ENCODE results near the gene CTBS. TPM values are rescaled to one million over a fixed set of nuclear protein-coding genes. Genes with fewer than 3 reads are reported as not detected.

The CTBS gene
- total and polyA plus RNA-seq, 2 of the 13 experiments (the other 11 are each of a cell fraction or from before 2014, with no cell fraction given), result 4.7 to 12.4 TPM

- no peak for TF ChIP-seq NFYB (CRISPR knock-in tag; IDR thresholded peaks at IDR 0.05)
- no peak for TF ChIP-seq ZNF496 (CRISPR knock-in tag; IDR thresholded peaks at IDR 0.05; ENCODE audit: insufficient replicate concordance)
- TF ChIP-seq ELF1 (CRISPR knock-in tag; IDR thresholded peaks at IDR 0.05), result 0 out of 2 replicates have a peak, but pooled peaks have one; percentile 21
- 0 out of 2 replicates have a peak, but pooled peaks have one; percentile 24 for TF ChIP-seq DRAP1 (CRISPR knock-in tag; IDR thresholded peaks at IDR 0.05)
- no peak for TF ChIP-seq MTA3 (CRISPR knock-in tag; IDR thresholded peaks at IDR 0.05)
- peak; percentile 90 for TF ChIP-seq TAF1 (CRISPR knock-in tag; IDR thresholded peaks at IDR 0.05)
- peak; percentile 22; the same call in 1 of the 2 replicates for TF ChIP-seq CTCF (CRISPR knock-in tag; IDR thresholded peaks at IDR 0.05)
- 0 out of 2 replicates have a peak, but pooled peaks have one; percentile 44 for TF ChIP-seq U2AF2 (IDR thresholded peaks at IDR 0.05; ENCODE audit: low read depth, low read length)
- TF ChIP-seq ZNF33A (CRISPR knock-in tag; IDR thresholded peaks at IDR 0.05; ENCODE audit: borderline replicate concordance), result no peak
- no peak for TF ChIP-seq ARNT (IDR thresholded peaks at IDR 0.05)
- no peak for TF ChIP-seq HIVEP1 (CRISPR knock-in tag; IDR thresholded peaks at IDR 0.05)
- peak; percentile 98 for TF ChIP-seq ZNF121 (CRISPR knock-in tag; IDR thresholded peaks at IDR 0.05)
- TF ChIP-seq SCMH1 (CRISPR knock-in tag; IDR thresholded peaks at IDR 0.05; ENCODE audit: borderline replicate concordance), result no peak
- peak; percentile 63; the same call in 1 of the 2 replicates for TF ChIP-seq GMEB1 (CRISPR knock-in tag; IDR thresholded peaks at IDR 0.05; ENCODE audit: borderline replicate concordance)
- TF ChIP-seq DPF2 (CRISPR knock-in tag; IDR thresholded peaks at IDR 0.05; ENCODE audit: borderline replicate concordance, low read depth), result no peak
- no peak for TF ChIP-seq BCLAF1 (IDR thresholded peaks at IDR 0.05)
- TF ChIP-seq EHMT2 (IDR thresholded peaks at IDR 0.05; ENCODE audit: borderline replicate concordance, low read depth, low read length), result no peak
- TF ChIP-seq PAF1 (CRISPR knock-in tag; IDR thresholded peaks at IDR 0.05), result no peak
- no peak for TF ChIP-seq MYC (CRISPR knock-in tag; IDR thresholded peaks at IDR 0.05; ENCODE audit: borderline replicate concordance)
- no peak for TF ChIP-seq HNF4G (IDR thresholded peaks at IDR 0.05; ENCODE audit: borderline replicate concordance, low read depth, low read length)
- no peak for TF ChIP-seq HNF4G (CRISPR knock-in tag; IDR thresholded peaks at IDR 0.05; ENCODE audit: borderline replicate concordance, low read depth)
- TF ChIP-seq DBP (CRISPR knock-in tag; IDR thresholded peaks at IDR 0.05; ENCODE audit: not compliant biosample characterization), result no peak
Measured at GRCh38 chr1:84573967-84574842, at the start of gene CTBS (continued).

All from HepG2 (cell line).